Peyer's patch (tissue), 4 donors: ENCODE measurements around the gene PYDC1. TPM values are rescaled to one million over a fixed set of nuclear protein-coding genes. Genes with fewer than 3 reads are reported as not detected.

Source experiments
- DNase-seq, 3 donors: peaks; one replicate each; pipeline ENCODE4 v3.0.0-alpha.2; 2017 to 2019
- H3K27ac ChIP-seq, 4 donors: fragments of 200-600 bp; sonication (generic); one replicate each; pipeline ENCODE4 v1.5.1; 2016 to 2019
- H3K27me3 ChIP-seq, 2 donors: fragments of 200-600 bp; sonication (generic); one replicate each; pipeline ENCODE4 v1.5.1; 2019
- H3K36me3 ChIP-seq, 3 donors: fragments of 200-600 bp; sonication (generic); one replicate each; pipeline ENCODE4 v1.5.1; 2016 to 2019
- H3K4me1 ChIP-seq, 4 donors: fragments of 200-600 bp; sonication (generic); one replicate each; pipeline ENCODE4 v1.5.1; 2016 to 2019
- H3K4me3 ChIP-seq, 4 donors: fragments of 200-600 bp; sonication (generic); 1 replicate in 3 of 4; 2 replicates in 1 of 4; pipeline ENCODE4 v1.5.1; 2016 to 2019; ENCODE audit warnings: mild to moderate bottlenecking in 1 of 4
- H3K9me3 ChIP-seq, 4 donors: fragments of 200-600 bp; sonication (generic); one replicate each; pipeline ENCODE4 v1.5.1; 2016 to 2019; ENCODE audit warnings: mild to moderate bottlenecking in 1 of 4
- CTCF ChIP-seq, 6 experiments: fragments of 450-650 bp in 4 of 6; fragments of 200-600 bp in 2 of 6; sonication (generic) in 1 of 6; IDR thresholded peaks; one replicate each; pipeline ENCODE4 v1.5.1; 2017 to 2019; ENCODE audit warnings: antibody characterized with exemption in 6 of 6, mild to moderate bottlenecking in 3 of 6, moderate library complexity in 1 of 6
- POLR2A ChIP-seq, 2 donors: fragments of 450-650 bp; IDR thresholded peaks; one replicate each; pipeline ENCODE4 v1.5.1; 2017; ENCODE audit warnings: antibody characterized with exemption in 2 of 2, mild to moderate bottlenecking in 2 of 2, moderate library complexity in 2 of 2
- total RNA-seq, 4 donors: library from RNA; depleted of rRNA; stranded (reverse); fragments of >200 nt; gene quantifications; one replicate each; pipeline ENCODE4 v1.1.0, GENCODE V29; 2016

The PYDC1 gene
- total RNA-seq, 4 donors from 2014 or later: not detected

GRCh38 chr16:31225193-31225592, 8.3 kb upstream of the PYDC1 start:
- H3K4me1 ChIP-seq: no peaks in the 10 kb centered on the region
- H3K27ac ChIP-seq: no peak overlapping the region
- no peak for DNase-seq
- no peaks in the 10 kb centered on the region for H3K9me3 ChIP-seq
- no peaks in the 10 kb centered on the region for H3K27me3 ChIP-seq
- TF ChIP-seq CTCF (IDR thresholded peaks at IDR 0.05) (no peak), POLR2A (IDR thresholded peaks at IDR 0.05) (no peak)
- H3K4me3 ChIP-seq: no peak overlapping the region
- no peaks in the 10 kb centered on the region for H3K36me3 ChIP-seq

GRCh38 chr16:31224092-31224955, 7.4 kb upstream of the PYDC1 start:
- H3K27ac ChIP-seq: no peak overlapping the region
- H3K4me1 ChIP-seq: no peaks in the 10 kb centered on the region
- no peaks in the 10 kb centered on the region for H3K27me3 ChIP-seq
- DNase-seq: no peak
- TF ChIP-seq CTCF (IDR thresholded peaks at IDR 0.05): no peak
- TF ChIP-seq POLR2A (IDR thresholded peaks at IDR 0.05): no peak
- no peaks in the 10 kb centered on the region for H3K36me3 ChIP-seq
- H3K9me3 ChIP-seq: no peaks in the 10 kb centered on the region
- no peak overlapping the region for H3K4me3 ChIP-seq

GRCh38 chr16:31223044-31223443, 6.1 kb upstream of the PYDC1 start:
- TF ChIP-seq CTCF (IDR thresholded peaks at IDR 0.05) (no peak), POLR2A (IDR thresholded peaks at IDR 0.05) (no peak)

GRCh38 chr16:31221357-31222160, 4.6 kb upstream of the PYDC1 start:
- Histone ChIP-seq H3K9me3 (no peaks in the 10 kb centered on the region), H3K4me1 (peaks cover 0 to 7% (median 5%) of the 10 kb centered on the region in 4 donors), H3K36me3 (no peaks in the 10 kb centered on the region), H3K27ac (no peak overlapping the region), H3K27me3 (peaks cover 0 to 7% of the 10 kb centered on the region in 2 donors), H3K4me3 (no peak overlapping the region)
- no peak for DNase-seq
- TF ChIP-seq POLR2A (IDR thresholded peaks at IDR 0.05) (no peak), CTCF (IDR thresholded peaks at IDR 0.05) (no peak)

More at GRCh38 chr16:31223044-31223443, 6.1 kb upstream of the PYDC1 start:
- Histone ChIP-seq H3K36me3 (no peaks in the 10 kb centered on the region), H3K27me3 (no peaks in the 10 kb centered on the region), H3K9me3 (no peaks in the 10 kb centered on the region), H3K4me3 (no peak overlapping the region), H3K4me1 (no peaks in the 10 kb centered on the region), H3K27ac (no peak overlapping the region)
- no peak for DNase-seq

- TF ChIP-seq POLR2A (IDR thresholded peaks at IDR 0.05) (no peak), CTCF (IDR thresholded peaks at IDR 0.05) (no peak)
- Histone ChIP-seq H3K4me3 (no peak overlapping the region), H3K36me3 (no peaks in the 10 kb centered on the region), H3K27me3 (peaks cover 0 to 21% of the 10 kb centered on the region in 2 donors), H3K4me1 (peaks cover 0 to 27% (median 22%) of the 10 kb centered on the region in 4 donors), H3K27ac (no peak overlapping the region), H3K9me3 (no peaks in the 10 kb centered on the region)
- no peak for DNase-seq
Measured at GRCh38 chr16:31219154-31219741, 2.3 kb upstream of the PYDC1 start.
